Breast epithelium (tissue), 3 donors: ENCODE results near the gene DCUN1D3.

Experiments used
- POLR2A ChIP-seq: fragments of 450-650 bp; IDR thresholded peaks from one replicate; pipeline ENCODE4 v1.6.1; 2016; ENCODE audit warnings: antibody characterized with exemption, mild to moderate bottlenecking, moderate library complexity
- POLR2AphosphoS5 ChIP-seq, 3 donors: sonication (generic); formaldehyde crosslinking; IDR thresholded peaks; one replicate each; pipeline ENCODE4 v1.6.1; 2017; ENCODE audit warnings: antibody characterized with exemption in 3 of 3
- TF ChIP-seq, protein P1 (sequence below), 3 donors: fragments of 450-650 bp; IDR thresholded peaks; one replicate each; pipeline ENCODE4 v1.5.1; 2016 to 2017; ENCODE audit warnings: antibody characterized with exemption in 3 of 3, mild to moderate bottlenecking in 3 of 3, moderate library complexity in 3 of 3

DNA sequence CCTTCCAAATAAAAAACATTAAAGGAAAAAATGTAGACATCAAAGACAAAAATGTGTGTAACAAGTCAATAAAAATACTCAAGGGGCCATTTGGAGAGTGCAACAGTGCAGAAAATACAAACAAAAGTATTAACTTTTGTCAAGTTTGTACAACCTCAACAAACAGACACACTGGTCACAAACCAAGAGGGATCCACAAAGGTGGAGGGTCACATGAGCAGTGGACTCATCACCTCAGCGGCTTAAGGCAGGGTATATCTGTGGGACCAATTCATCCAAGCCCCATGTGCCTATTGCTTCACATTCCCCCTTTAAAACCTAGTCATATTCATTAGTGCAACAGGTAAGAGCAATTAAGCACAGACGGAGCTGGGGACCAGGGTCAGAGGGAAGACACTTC is 45.2 kb downstream of the DCUN1D3 start:
- TF ChIP-seq POLR2A (no peak), POLR2AphosphoS5 (IDR thresholded peaks at IDR 0.05) (no peak)
- TF ChIP-seq, protein P1, sequence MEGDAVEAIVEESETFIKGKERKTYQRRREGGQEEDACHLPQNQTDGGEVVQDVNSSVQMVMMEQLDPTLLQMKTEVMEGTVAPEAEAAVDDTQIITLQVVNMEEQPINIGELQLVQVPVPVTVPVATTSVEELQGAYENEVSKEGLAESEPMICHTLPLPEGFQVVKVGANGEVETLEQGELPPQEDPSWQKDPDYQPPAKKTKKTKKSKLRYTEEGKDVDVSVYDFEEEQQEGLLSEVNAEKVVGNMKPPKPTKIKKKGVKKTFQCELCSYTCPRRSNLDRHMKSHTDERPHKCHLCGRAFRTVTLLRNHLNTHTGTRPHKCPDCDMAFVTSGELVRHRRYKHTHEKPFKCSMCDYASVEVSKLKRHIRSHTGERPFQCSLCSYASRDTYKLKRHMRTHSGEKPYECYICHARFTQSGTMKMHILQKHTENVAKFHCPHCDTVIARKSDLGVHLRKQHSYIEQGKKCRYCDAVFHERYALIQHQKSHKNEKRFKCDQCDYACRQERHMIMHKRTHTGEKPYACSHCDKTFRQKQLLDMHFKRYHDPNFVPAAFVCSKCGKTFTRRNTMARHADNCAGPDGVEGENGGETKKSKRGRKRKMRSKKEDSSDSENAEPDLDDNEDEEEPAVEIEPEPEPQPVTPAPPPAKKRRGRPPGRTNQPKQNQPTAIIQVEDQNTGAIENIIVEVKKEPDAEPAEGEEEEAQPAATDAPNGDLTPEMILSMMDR (IDR thresholded peaks at IDR 0.05): no peak
